COLO668 (cell line): ENCODE data around the gene PRAME.
"Not testable (repeated sequence)": the region's sequence is repeated elsewhere in the genome, so short reads cannot be mapped to it uniquely, and the experiment has no call there.

ENCODE experiments used
- DNase-seq: peaks from one replicate; lab custom pipeline; 2025; ENCODE audit not compliant: unreplicated experiment; lab: John Stamatoyannopoulos, UW

Gene PRAME

GRCh38 chr22:22523494-22523893 is 35.6 kb downstream of the PRAME start:
- no peak for DNase-seq

GRCh38 chr22:22521631-22522030 is 37.4 kb downstream of the PRAME start:
- no peak for DNase-seq

GRCh38 chr22:22520667-22521602 is 38.1 kb downstream of the PRAME start:
- DNase-seq: no peak

GRCh38 chr22:22520020-22520656 is 38.9 kb downstream of the PRAME start, which contains the start of gene ZNF280A:
TSS of gene ZNF280A (minus strand) at chr22:22520270. CDS start at chr22:22515630, 4,640 bp downstream.
- no peak for DNase-seq

- no peak for DNase-seq
These were observed 39.5 kb downstream of the PRAME start for GRCh38 chr22:22519591-22519990.

GRCh38 chr22:22516992-22517391 is 42.1 kb downstream of the PRAME start:
- no peak for DNase-seq

- DNase-seq: no peak
These were observed 43.2 kb downstream of the PRAME start for GRCh38 chr22:22515890-22516289.

GRCh38 chr22:22514431-22514830 is 44.6 kb downstream of the PRAME start:
- DNase-seq: peak; percentile 17

- DNase-seq: no peak
These were observed 45.4 kb downstream of the PRAME start for GRCh38 chr22:22513619-22514018.

GRCh38 chr22:22512951-22513350 is 46.1 kb downstream of the PRAME start:
- no peak for DNase-seq

GRCh38 chr22:22510833-22511232 is 48.2 kb downstream of the PRAME start:
- not testable (repeated sequence) for DNase-seq

- DNase-seq: not testable (repeated sequence)
These were observed 49.2 kb downstream of the PRAME start for GRCh38 chr22:22509912-22510311.

GRCh38 chr22:22508274-22509176 is 50.5 kb downstream of the PRAME start, which contains the start of gene ZNF280B:
TSS of gene ZNF280B (minus strand) at chr22:22508742. CDS start at chr22:22489398, 19,344 bp downstream.
- DNase-seq: peak; percentile 95

- DNase-seq: no peak
These were observed 51.3 kb downstream of the PRAME start for GRCh38 chr22:22507743-22508273.

GRCh38 chr22:22506736-22507135 is 52.3 kb downstream of the PRAME start:
- no peak for DNase-seq

- no peak for DNase-seq
These were observed 60.8 kb downstream of the PRAME start for GRCh38 chr22:22498267-22498666.
